SHP77 treated with DMSO at 0.1 percent for 48 hours (cell line): Measurements from ENCODE around the gene PCDH7.

Experiments
- DNase-seq: peaks from one replicate; lab custom pipeline; 2025; lab: John Stamatoyannopoulos, UW

Gene PCDH7, protein sequence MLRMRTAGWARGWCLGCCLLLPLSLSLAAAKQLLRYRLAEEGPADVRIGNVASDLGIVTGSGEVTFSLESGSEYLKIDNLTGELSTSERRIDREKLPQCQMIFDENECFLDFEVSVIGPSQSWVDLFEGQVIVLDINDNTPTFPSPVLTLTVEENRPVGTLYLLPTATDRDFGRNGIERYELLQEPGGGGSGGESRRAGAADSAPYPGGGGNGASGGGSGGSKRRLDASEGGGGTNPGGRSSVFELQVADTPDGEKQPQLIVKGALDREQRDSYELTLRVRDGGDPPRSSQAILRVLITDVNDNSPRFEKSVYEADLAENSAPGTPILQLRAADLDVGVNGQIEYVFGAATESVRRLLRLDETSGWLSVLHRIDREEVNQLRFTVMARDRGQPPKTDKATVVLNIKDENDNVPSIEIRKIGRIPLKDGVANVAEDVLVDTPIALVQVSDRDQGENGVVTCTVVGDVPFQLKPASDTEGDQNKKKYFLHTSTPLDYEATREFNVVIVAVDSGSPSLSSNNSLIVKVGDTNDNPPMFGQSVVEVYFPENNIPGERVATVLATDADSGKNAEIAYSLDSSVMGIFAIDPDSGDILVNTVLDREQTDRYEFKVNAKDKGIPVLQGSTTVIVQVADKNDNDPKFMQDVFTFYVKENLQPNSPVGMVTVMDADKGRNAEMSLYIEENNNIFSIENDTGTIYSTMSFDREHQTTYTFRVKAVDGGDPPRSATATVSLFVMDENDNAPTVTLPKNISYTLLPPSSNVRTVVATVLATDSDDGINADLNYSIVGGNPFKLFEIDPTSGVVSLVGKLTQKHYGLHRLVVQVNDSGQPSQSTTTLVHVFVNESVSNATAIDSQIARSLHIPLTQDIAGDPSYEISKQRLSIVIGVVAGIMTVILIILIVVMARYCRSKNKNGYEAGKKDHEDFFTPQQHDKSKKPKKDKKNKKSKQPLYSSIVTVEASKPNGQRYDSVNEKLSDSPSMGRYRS (N-terminal part only)

DNA sequence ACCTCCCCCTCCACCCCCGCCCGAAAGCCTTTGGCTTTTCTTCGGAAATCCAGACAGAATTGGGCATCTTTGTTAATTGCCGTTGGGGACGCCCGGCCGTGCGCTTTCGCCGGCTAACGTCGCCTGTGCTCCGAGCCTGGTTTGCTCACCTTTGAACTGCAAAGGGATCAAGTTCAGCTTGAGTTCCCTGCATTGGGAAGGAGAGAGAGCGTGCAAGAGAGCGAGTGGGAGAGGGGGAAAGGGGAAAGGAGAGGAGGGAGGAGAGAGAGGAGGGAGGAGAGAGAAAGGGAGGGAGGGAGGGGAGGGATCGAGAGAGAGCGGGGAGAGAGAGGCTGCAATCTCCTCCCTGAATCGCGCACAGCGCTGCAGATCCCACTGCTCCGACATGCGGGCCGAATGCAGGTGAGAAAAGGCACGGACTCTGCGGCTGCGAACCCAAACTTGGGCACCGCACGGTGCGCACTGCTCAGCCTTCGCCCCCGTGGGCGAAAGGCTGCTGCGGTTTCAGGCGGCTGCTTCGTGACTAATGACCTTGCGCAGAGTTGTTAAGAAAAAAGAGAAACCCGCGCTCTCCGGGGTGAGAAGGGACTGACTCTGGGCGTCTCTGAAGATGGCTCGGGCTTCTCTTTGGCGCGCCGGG lies at the start of gene PCDH7:
PCDH7 (plus strand) TSS at position 349 of the 640 bp plus-strand sequence. CDS start 1,054 bp downstream, outside the sequence.
- DNase-seq = no peak

DNA sequence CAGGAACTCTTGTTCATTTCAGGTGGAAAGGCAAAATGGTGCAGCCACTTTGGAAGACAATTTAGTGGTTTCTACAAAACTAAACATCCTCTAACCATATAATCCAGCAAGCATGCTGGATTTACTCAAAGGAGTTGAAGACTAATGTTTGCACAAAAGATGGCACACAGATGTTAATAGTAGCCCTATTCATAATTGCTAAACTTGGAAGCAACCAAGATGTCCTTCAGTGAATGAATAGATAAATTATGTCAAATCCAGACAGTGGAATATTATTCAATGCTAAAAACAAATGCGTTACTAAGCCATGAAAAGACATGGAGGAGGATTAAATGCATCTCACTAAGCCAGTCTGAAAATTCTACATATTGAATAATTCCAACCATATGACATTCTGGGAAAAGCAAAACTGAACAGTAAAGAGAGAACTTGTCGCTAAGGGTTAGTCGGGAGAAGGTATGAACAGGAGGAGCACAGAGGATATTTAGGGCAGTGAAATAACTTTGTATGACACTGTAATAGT lies 48.2 kb upstream of the PCDH7 start:
- DNase-seq = no peak

DNA sequence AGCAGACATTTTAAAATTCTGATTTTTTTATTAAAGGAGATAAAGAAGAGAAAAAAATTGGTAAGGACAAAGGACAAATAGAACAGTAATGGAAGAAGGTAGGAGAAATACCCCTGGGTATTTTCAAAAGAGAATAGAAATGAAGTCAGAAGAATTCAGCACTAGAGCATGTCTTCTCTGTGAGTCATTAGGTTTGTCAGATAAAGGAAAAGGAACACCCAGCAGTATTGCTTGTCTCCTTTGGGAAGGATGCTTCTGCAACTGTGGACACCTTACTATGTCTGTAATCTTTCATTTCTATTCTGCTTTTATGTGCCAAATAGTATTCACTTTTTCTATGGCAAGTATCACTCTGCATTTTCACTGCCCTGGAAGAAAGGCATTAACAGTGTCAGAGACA lies 24.0 kb upstream of the PCDH7 start:
- no peak for DNase-seq

DNA sequence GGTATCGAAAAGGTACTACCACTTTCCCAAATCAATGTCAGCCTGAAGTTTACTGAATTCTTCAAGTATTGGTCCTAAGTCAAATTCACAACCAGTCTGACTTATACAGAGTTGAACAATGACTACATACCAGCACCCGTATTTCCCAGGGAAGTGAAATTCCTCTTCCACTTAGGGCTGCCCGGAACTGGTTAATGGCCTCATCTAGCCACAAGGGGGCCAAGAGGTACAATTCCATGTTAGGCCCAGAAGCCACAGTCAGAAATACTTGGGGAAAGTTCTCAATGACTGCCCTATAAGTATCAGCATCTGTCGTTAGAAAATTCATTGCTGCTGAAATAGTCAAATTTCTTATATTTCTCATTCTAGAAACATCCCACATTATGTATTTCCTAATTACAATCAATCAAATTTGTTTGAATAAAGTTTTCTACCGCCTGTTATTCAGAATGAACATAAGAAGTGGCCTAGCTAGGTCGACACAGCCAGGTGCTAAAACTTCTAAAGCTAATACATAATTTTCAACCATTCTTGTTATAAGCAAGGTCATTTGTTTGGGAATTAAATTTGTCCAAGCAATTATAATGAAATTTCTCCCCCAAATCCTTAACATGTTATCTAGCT lies 5.6 kb upstream of the PCDH7 start:
- DNase-seq = no peak

DNA sequence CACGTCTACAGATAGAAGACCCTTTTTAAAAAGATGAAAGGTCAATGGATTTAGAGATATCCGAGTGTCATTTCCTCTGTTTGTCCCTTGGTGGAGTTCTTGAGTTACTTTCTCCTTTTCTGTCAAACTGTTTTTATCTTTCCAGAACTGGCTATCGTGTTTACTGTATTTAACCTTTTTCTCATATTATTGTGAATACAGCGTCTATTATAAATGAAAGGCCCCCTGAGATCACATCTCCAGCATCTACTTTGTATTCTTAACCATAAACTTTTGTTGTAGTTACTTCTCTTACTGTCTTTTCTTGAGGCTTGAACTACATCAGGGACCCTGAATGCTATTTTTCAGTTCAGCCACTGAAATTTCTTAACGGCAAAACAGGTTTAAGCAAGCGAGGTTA lies 4.0 kb upstream of the PCDH7 start:
- DNase-seq = no peak

DNA sequence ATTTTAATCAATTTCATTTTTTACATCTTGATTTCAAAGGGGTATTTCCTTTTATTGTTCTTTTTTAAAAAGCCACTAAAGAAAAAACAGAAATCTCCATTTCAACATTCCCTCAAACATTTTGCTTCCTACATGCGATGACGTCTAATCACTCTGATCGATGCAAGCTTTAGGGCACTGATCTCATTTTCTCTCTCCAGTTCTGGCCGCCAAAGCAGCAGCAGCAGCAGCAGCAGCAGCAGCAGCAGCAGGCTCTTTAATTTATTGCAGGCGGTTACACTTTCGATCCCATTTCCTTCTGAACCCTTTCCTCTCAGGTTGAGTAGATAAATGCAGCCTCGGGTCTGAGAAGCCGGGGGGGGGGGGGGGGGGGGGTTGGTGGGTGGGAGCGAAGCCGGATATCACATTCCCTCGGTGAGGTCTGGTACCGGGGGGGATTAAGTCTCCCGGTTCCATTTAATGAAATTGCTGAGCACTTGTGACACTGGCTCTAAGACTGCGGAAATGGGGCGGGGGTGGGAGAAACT lies 3.4 kb upstream of the PCDH7 start:
- DNase-seq = no peak

DNA sequence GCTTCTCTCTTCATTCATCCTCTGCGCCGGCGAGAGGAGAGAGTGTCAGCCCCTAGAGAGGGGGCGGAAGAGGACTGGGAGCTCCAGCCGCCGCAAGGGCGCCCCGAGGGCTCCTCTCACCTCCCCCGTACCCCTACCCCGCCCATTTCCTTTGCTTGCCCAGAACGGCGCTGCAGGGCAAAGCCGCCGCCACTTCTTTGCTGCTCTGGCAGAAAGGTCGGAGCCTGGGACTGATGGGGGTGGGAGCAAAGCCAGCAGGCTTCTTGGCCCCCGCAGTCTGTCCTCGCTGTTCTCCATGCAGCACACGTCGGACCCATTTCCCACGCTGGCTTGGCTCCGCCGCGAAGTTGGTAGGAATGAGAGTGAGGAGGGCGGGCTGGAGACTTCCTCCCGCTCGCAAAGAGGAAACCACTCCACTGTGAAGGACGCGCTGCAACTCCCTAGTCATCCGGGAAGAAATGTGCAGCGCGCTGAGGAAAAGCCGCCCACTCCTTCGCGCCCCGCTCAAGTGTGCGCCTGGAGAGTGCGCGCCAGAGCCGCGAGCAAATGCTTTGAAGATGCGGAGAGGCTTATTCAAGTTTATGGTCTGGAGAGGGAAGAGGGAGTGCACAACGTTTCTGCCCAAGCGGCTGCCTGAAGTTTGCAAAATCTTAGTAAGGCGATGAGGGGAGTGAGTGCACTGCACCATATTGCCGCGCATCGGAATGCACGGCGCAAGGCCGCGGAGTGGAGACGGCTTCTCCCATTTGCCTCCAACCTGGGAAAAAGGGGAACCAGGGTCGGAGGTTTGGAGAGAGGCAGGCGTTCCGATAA lies 2.8 kb upstream of the PCDH7 start:
- DNase-seq = no peak

DNA sequence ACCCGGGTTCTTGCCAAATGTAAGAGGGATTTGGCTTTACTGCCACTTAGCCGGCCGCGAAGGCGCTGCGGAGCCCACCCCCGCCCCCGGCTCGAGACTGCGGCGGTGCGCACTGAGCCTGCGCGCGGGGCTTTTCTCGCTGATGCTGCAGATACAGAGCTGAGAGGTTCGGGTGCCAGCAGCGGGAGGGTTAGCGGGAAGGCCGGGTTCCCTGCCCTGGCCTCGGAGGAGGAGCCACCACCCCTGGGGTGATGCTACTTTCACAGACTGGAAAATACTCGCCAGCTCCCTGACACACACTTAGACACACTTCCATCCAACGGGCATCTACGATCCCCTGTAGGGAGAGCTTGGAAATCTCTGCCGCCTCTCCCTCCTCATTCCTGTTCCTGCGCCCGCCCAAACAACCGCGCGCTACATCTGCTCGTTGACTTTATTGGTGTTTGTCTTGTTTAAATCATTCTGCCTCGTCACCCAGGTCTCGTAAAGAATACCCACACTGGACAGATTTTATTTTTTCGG lies 2.1 kb upstream of the PCDH7 start:
- DNase-seq = no peak

DNA sequence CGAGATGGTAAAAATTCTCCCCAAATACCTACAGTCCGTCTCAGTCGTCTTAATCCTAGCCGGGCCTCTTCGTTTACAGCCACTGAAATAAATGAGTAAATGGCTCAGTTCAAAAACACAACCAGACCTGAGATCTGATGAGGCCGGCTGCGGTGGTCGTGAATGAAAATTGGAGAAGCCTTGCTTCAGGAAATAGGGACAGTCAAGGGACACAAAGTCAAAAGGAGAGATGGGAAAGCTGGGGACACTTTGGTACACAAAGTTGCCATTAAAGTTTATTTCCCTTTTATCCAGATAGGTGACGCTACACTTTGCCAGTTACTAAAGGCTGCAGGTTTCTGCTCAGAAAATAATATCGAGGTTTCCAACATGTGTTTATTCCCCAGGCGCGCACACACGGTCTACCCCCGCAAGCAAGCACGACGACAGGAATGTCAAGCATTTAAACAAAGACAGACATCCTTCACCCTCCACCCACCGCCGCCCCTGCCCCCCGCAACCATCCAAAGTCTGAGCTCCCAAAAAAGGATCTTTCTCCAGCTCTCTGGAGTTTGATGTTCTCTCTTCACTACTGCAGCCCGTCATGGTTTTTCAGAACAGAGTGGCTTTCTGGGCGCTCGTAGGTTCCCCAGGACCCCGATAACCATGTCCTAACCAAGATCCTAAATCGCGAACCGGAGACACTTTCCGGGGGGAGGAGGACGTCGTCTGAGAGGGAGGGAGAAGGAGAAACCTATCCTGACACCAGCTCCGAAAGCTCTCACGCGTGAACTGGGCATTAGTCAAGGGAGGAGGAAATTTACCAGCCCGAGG lies 1.3 kb upstream of the PCDH7 start:
- no peak for DNase-seq

DNA sequence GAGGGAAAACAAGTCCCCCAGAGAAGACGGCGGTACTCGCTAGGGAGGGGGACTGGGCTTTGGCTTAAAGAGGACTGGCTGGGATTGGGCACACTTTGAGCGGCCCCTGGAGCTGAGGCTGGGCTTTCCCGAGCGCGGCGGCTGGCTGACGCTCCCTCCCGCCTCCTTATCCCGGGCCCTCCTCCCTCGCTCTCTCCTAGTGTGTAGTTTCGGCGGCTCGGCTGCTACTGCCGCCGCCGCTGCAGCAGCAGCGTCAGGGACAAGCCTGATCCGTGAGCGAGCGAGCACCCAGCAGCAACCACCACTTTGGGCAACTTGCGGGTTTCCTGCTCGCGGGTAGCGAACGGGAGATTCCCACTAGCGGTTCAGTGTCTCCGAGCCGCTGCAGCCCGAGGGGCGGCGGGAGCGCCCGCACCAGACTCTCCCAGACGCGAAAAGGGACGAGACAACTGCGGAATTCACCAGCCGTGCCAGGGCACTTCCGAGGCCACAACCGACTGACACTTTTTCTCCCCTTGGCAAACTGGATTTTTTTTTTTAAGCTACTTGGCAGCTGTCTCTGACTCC lies 632 bp upstream of the PCDH7 start:
- no peak for DNase-seq

DNA sequence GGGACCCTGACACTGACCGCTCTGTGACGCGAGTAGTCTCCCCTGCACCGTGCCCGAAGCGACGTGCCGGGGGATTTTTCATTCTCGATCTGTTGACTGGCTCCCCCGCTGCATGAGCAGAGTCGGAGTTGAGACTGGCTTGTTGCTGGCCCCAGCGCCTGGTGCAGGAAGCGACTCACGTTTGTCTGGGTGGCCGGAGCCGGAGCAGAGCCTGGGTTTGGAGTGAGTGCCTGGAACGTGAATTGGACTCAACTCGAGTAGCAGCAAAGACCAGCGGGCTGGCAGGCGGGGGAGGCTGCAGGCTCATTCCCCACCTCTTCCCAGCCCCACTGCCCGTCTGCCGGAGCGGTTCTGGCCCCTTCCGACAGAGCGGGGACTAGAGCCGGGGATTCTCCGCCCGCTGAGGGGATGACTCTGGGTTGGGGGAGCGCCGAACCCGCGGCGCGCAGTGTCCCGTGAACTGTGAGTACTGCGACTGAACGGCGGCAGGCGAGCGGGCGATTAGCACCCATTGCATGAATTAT lies 554 bp downstream of the PCDH7 start:
- no peak for DNase-seq

DNA sequence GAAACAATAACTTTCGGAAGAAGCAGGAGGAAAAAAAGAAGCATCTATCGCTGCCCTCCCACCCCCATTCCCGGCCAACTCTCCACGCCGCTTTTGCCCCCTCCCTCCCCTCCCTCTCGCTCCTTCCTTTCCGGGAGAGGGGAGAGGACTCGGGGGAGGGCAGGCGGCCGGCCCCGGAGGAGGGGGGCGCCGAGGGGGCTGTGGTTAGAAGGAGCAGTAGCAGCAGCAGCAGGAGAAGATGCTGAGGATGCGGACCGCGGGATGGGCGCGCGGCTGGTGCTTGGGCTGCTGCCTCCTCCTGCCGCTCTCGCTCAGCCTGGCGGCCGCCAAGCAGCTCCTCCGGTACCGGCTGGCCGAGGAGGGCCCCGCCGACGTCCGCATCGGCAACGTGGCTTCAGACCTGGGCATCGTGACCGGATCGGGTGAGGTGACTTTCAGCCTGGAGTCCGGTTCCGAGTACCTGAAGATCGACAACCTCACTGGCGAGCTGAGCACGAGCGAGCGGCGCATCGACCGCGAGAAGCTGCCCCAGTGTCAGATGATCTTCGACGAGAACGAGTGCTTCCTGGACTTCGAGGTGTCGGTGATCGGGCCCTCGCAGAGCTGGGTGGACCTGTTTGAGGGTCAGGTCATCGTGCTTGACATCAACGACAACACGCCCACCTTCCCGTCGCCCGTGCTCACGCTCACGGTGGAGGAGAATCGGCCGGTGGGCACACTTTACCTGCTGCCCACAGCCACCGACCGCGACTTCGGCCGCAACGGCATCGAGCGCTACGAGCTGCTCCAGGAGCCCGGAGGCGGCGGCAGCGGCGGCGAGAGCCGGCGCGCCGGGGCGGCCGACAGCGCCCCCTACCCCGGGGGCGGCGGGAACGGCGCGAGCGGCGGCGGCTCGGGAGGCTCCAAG lies 1.3 kb downstream of the PCDH7 start:
- DNase-seq = no peak

DNA sequence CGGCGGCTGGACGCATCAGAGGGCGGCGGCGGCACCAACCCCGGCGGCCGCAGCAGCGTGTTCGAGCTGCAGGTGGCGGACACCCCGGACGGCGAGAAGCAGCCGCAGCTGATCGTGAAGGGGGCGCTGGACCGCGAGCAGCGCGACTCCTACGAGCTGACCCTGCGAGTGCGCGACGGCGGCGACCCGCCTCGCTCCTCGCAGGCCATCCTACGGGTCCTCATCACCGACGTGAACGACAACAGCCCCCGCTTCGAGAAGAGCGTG lies 1.9 kb downstream of the PCDH7 start:
- DNase-seq = no peak

DNA sequence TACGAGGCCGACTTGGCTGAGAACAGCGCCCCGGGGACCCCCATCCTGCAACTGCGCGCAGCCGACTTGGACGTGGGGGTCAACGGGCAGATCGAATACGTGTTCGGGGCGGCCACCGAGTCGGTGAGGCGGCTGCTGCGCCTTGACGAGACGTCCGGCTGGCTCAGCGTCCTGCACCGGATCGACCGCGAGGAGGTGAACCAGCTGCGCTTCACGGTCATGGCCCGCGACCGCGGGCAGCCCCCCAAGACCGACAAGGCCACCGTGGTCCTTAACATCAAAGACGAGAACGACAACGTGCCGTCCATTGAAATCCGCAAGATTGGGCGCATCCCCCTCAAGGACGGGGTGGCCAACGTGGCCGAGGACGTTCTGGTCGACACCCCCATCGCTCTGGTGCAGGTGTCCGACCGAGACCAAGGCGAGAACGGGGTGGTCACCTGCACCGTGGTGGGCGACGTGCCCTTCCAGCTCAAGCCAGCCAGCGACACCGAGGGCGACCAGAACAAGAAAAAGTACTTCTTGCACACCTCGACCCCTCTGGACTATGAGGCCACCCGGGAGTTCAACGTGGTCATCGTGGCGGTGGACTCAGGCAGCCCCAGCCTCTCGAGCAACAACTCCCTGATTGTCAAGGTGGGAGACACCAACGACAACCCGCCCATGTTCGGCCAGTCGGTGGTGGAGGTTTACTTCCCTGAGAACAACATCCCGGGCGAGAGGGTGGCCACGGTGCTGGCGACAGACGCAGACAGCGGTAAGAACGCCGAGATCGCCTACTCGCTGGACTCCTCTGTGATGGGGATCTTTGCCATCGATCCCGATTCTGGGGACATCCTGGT lies 2.4 kb downstream of the PCDH7 start:
- no peak for DNase-seq

DNA sequence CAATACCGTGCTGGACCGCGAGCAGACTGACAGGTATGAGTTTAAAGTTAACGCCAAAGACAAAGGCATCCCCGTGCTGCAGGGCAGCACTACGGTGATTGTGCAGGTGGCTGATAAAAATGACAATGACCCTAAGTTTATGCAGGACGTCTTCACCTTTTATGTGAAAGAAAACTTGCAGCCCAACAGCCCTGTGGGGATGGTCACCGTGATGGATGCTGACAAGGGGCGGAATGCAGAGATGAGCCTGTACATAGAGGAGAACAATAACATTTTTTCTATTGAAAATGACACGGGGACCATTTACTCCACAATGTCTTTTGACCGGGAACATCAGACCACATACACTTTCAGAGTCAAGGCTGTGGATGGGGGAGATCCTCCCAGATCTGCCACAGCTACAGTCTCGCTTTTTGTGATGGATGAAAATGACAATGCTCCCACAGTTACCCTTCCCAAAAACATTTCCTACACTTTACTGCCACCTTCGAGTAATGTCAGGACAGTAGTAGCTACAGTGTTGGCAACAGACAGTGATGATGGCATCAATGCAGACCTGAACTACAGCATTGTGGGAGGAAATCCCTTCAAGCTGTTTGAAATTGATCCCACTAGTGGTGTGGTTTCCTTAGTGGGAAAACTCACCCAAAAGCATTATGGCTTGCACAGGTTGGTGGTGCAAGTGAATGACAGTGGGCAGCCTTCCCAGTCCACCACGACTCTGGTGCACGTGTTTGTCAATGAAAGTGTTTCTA lies 3.2 kb downstream of the PCDH7 start:
- DNase-seq = no peak

DNA sequence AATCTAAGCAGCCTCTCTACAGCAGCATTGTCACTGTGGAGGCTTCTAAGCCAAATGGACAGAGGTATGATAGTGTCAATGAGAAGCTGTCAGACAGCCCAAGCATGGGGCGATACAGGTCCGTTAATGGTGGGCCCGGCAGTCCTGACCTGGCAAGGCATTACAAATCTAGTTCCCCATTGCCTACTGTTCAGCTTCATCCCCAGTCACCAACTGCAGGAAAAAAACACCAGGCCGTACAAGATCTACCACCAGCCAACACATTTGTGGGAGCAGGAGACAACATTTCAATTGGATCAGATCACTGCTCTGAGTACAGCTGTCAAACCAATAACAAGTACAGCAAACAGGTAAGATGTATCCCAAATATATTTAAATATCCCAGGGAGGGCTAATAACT lies 4.1 kb downstream of the PCDH7 start:
- DNase-seq = no peak
